ENCODE data around the gene KCP. TPM values are rescaled to one million over a fixed set of nuclear protein-coding genes. Genes with fewer than 3 reads are reported as not detected.

Gene KCP
- total and polyA plus RNA-seq, 2 experiments from 2014 or later = 0.76 to 1.1 TPM

DNA sequence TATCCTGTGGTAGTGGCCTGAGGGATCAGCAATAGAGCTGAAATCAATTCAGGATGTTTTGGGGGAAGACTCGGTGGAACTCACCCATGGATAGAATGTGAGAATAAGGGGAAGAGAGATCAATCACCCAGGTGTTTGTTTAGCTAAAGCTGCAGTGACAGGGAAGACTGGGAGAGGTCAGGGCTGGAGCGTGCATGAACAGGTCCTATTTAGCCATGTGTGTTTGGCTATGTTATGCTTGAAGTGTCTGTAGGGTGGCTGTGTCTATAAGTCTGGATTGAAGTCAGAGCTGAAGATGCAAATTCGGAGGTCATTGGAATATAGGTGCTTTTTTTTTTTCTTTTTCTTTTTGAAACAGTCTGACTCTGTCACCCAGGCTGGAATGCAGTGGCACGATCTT is 43.3 kb downstream of the KCP start:
- H3K27ac Mint-ChIP-seq = no peak overlapping the region
- Histone ChIP-seq H3K36me3 (ENCODE audit: insufficient read depth) (no peaks in the 10 kb centered on the region), H3F3A (replicated peaks; ENCODE audit: low read depth) (peaks cover 16% of the 10 kb centered on the region; the same call in 1 of the 2 replicates), H3K27ac (ENCODE audit: low read depth) (no peak overlapping the region), H4K20me1 (replicated peaks; ENCODE audit: insufficient read depth) (peaks cover 7% of the 10 kb centered on the region), H3K4me2 (no peak overlapping the region; the same call in 1 of the 2 replicates), H3K4me1 (ENCODE audit: insufficient read depth) (peaks cover 27% of the 10 kb centered on the region), H2AFZ (no peak overlapping the region), H3K27me3 (ENCODE audit: insufficient read depth) (peaks cover 56% of the 10 kb centered on the region), H3K9me2 (ENCODE audit: insufficient read depth) (no peaks in the 10 kb centered on the region), H3K4me3 (no peak overlapping the region), H3K79me2 (replicated peaks; ENCODE audit: insufficient read depth) (peaks cover 12% of the 10 kb centered on the region)
- ATAC-seq = no peak
- H3K4me3 Mint-ChIP-seq = no peak overlapping the region
- no peaks in the 10 kb centered on the region; the same call in 2 of the 3 replicates for H3K9me3 Mint-ChIP-seq
- H3K4me1 Mint-ChIP-seq = peaks cover 32% of the 10 kb centered on the region
- peaks cover 49% of the 10 kb centered on the region for H3K27me3 Mint-ChIP-seq (ENCODE audit: insufficient read depth, low read depth, poor library complexity)
- no peak for DNase-seq (ENCODE audit: low spot score)
- TF ChIP-seq STAT1 (IDR thresholded peaks at IDR 0.05; ENCODE audit: unreplicated experiment) = no peak
- TF ChIP-seq ZNF331 (CRISPR knock-in tag; IDR thresholded peaks at IDR 0.05; ENCODE audit: low read depth) = no peak
- TF ChIP-seq, protein P1, sequence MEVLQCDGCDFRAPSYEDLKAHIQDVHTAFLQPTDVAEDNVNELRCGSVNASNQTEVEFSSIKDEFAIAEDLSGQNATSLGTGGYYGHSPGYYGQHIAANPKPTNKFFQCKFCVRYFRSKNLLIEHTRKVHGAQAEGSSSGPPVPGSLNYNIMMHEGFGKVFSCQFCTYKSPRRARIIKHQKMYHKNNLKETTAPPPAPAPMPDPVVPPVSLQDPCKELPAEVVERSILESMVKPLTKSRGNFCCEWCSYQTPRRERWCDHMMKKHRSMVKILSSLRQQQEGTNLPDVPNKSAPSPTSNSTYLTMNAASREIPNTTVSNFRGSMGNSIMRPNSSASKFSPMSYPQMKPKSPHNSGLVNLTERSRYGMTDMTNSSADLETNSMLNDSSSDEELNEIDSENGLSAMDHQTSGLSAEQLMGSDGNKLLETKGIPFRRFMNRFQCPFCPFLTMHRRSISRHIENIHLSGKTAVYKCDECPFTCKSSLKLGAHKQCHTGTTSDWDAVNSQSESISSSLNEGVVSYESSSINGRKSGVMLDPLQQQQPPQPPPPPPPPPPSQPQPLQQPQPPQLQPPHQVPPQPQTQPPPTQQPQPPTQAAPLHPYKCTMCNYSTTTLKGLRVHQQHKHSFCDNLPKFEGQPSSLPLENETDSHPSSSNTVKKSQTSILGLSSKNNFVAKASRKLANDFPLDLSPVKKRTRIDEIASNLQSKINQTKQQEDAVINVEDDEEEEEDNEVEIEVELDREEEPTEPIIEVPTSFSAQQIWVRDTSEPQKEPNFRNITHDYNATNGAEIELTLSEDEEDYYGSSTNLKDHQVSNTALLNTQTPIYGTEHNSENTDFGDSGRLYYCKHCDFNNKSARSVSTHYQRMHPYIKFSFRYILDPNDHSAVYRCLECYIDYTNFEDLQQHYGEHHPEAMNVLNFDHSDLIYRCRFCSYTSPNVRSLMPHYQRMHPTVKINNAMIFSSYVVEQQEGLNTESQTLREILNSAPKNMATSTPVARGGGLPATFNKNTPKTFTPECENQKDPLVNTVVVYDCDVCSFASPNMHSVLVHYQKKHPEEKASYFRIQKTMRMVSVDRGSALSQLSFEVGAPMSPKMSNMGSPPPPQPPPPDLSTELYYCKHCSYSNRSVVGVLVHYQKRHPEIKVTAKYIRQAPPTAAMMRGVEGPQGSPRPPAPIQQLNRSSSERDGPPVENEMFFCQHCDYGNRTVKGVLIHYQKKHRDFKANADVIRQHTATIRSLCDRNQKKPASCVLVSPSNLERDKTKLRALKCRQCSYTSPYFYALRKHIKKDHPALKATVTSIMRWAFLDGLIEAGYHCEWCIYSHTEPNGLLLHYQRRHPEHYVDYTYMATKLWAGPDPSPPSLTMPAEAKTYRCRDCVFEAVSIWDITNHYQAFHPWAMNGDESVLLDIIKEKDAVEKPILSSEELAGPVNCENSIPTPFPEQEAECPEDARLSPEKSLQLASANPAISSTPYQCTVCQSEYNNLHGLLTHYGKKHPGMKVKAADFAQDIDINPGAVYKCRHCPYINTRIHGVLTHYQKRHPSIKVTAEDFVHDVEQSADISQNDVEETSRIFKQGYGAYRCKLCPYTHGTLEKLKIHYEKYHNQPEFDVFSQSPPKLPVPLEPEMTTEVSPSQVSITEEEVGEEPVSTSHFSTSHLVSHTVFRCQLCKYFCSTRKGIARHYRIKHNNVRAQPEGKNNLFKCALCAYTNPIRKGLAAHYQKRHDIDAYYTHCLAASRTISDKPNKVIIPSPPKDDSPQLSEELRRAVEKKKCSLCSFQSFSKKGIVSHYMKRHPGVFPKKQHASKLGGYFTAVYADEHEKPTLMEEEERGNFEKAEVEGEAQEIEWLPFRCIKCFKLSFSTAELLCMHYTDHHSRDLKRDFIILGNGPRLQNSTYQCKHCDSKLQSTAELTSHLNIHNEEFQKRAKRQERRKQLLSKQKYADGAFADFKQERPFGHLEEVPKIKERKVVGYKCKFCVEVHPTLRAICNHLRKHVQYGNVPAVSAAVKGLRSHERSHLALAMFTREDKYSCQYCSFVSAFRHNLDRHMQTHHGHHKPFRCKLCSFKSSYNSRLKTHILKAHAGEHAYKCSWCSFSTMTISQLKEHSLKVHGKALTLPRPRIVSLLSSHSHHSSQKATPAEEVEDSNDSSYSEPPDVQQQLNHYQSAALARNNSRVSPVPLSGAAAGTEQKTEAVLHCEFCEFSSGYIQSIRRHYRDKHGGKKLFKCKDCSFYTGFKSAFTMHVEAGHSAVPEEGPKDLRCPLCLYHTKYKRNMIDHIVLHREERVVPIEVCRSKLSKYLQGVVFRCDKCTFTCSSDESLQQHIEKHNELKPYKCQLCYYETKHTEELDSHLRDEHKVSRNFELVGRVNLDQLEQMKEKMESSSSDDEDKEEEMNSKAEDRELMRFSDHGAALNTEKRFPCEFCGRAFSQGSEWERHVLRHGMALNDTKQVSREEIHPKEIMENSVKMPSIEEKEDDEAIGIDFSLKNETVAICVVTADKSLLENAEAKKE (CRISPR knock-in tag; IDR thresholded peaks at IDR 0.05) = no peak
- TF ChIP-seq JUNB (IDR thresholded peaks at IDR 0.05; ENCODE audit: unreplicated experiment) = no peak
- no peak for TF ChIP-seq POLR2AphosphoS5 (IDR thresholded peaks at IDR 0.05; ENCODE audit: low read depth)
- TF ChIP-seq, protein P2, sequence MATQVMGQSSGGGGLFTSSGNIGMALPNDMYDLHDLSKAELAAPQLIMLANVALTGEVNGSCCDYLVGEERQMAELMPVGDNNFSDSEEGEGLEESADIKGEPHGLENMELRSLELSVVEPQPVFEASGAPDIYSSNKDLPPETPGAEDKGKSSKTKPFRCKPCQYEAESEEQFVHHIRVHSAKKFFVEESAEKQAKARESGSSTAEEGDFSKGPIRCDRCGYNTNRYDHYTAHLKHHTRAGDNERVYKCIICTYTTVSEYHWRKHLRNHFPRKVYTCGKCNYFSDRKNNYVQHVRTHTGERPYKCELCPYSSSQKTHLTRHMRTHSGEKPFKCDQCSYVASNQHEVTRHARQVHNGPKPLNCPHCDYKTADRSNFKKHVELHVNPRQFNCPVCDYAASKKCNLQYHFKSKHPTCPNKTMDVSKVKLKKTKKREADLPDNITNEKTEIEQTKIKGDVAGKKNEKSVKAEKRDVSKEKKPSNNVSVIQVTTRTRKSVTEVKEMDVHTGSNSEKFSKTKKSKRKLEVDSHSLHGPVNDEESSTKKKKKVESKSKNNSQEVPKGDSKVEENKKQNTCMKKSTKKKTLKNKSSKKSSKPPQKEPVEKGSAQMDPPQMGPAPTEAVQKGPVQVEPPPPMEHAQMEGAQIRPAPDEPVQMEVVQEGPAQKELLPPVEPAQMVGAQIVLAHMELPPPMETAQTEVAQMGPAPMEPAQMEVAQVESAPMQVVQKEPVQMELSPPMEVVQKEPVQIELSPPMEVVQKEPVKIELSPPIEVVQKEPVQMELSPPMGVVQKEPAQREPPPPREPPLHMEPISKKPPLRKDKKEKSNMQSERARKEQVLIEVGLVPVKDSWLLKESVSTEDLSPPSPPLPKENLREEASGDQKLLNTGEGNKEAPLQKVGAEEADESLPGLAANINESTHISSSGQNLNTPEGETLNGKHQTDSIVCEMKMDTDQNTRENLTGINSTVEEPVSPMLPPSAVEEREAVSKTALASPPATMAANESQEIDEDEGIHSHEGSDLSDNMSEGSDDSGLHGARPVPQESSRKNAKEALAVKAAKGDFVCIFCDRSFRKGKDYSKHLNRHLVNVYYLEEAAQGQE (IDR thresholded peaks at IDR 0.05; ENCODE audit: unreplicated experiment) = no peak
- TF ChIP-seq EZH2 (IDR thresholded peaks at IDR 0.05; ENCODE audit: low read depth, unreplicated experiment) = no peak
- no peak for TF ChIP-seq NANOG (IDR thresholded peaks at IDR 0.05; ENCODE audit: borderline replicate concordance)
- TF ChIP-seq CREB1 (CRISPR knock-in tag; IDR thresholded peaks at IDR 0.05; ENCODE audit: low read depth) = no peak
- TF ChIP-seq, protein P3, sequence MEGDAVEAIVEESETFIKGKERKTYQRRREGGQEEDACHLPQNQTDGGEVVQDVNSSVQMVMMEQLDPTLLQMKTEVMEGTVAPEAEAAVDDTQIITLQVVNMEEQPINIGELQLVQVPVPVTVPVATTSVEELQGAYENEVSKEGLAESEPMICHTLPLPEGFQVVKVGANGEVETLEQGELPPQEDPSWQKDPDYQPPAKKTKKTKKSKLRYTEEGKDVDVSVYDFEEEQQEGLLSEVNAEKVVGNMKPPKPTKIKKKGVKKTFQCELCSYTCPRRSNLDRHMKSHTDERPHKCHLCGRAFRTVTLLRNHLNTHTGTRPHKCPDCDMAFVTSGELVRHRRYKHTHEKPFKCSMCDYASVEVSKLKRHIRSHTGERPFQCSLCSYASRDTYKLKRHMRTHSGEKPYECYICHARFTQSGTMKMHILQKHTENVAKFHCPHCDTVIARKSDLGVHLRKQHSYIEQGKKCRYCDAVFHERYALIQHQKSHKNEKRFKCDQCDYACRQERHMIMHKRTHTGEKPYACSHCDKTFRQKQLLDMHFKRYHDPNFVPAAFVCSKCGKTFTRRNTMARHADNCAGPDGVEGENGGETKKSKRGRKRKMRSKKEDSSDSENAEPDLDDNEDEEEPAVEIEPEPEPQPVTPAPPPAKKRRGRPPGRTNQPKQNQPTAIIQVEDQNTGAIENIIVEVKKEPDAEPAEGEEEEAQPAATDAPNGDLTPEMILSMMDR (conservative IDR thresholded peaks at IDR 0.05; ENCODE audit: low read depth in 2 of 2) = no peak
- TF ChIP-seq ZNF114 (CRISPR knock-in tag; IDR thresholded peaks at IDR 0.05) = no peak
- peaks cover 11% of the 10 kb centered on the region for H3K36me3 Mint-ChIP-seq (ENCODE audit: low read depth)
